Esophagus muscularis mucosa (tissue), 4 donors: ENCODE measurements around the gene MRE11. TPM values are rescaled to one million over a fixed set of nuclear protein-coding genes. Genes with fewer than 3 reads are reported as not detected.
A peak's percentile ranks its signal among the peaks of the same experiment; 100 is the strongest.
"Not testable (repeated sequence)": the region's sequence is repeated elsewhere in the genome, so short reads cannot be mapped to it uniquely, and the experiment has no call there.

Experiments
- DNase-seq: peaks from one replicate; pipeline ENCODE4 v3.0.0-alpha.2; 2017; ENCODE audit errors: extremely low spot score
- H3K27ac ChIP-seq, 4 donors: fragments of 200-600 bp; sonication (generic); replicated peaks in 1 of 4; 1 replicate in 3 of 4; 2 replicates in 1 of 4; pipeline ENCODE4 v1.5.1; 2016 to 2019; ENCODE audit warnings: mild to moderate bottlenecking in 1 of 4
- H3K27me3 ChIP-seq, 4 donors: fragments of 200-600 bp; sonication (generic); one replicate each; pipeline versions ENCODE4 v1.5.1 to v1.6.0; 2016 to 2019
- H3K36me3 ChIP-seq, 4 donors: fragments of 200-600 bp; sonication (generic); one replicate each; pipeline ENCODE4 v1.5.1; 2016 to 2019
- H3K4me1 ChIP-seq, 4 donors: fragments of 200-600 bp; sonication (generic); one replicate each; pipeline ENCODE4 v1.5.1; 2016 to 2019
- H3K4me3 ChIP-seq, 4 donors: fragments of 200-600 bp; sonication (generic); 1 replicate in 2 of 4; 2 replicates in 2 of 4; pipeline ENCODE4 v1.5.1; 2016 to 2019; ENCODE audit warnings: mild to moderate bottlenecking in 4 of 4, moderate library complexity in 1 of 4
- H3K9me3 ChIP-seq, 4 donors: fragments of 200-600 bp; sonication (generic); 1 replicate in 3 of 4; 2 replicates in 1 of 4; pipeline ENCODE4 v1.5.1; 2016 to 2019
- EP300 ChIP-seq: sonication (generic); formaldehyde crosslinking; IDR thresholded peaks from one replicate; pipeline ENCODE4 v1.6.1; 2017; ENCODE audit warnings: antibody characterized with exemption
- POLR2A ChIP-seq: fragments of 450-650 bp; IDR thresholded peaks from one replicate; pipeline ENCODE4 v1.6.1; 2017; ENCODE audit warnings: antibody characterized with exemption, moderate library complexity, mild to moderate bottlenecking, low read depth
- POLR2AphosphoS5 ChIP-seq, 2 donors: sonication (generic); formaldehyde crosslinking; IDR thresholded peaks; one replicate each; pipeline ENCODE4 v1.6.1; 2017; ENCODE audit warnings: antibody characterized with exemption in 2 of 2
- WGBS: methylation state at CpG from one replicate; pipeline ENCODE4 v1.1.5; 2018; 5-methylcytosine and 5-hydroxymethylcytosine counted together
- intact Hi-C: fragments of 100-400 bp; cut with DNase I; formaldehyde crosslinking; loops from one replicate; pipeline ENCODE4 v1.15.1; 2023
- small RNA-seq, 3 donors: library from RNA; depleted of rRNA; stranded (forward); fragments of <200 nt; gene quantifications; one replicate each; pipeline ENCODE3, GENCODE V24; 2016
- total RNA-seq, 4 donors: library from RNA; depleted of rRNA; stranded (reverse); fragments of >200 nt; gene quantifications; one replicate each; pipeline versions ENCODE4 v1.1.0 to v1.2.1, GENCODE V29; 2016
- TF ChIP-seq, protein P1 (sequence below), 3 experiments: fragments of 200-600 bp in 2 of 3; fragments of 450-650 bp in 1 of 3; sonication (generic) in 2 of 3; IDR thresholded peaks; one replicate each; pipeline ENCODE4 v1.5.1; 2017 to 2019; ENCODE audit warnings: antibody characterized with exemption in 3 of 3, mild to moderate bottlenecking in 2 of 3, moderate library complexity in 1 of 3

Gene MRE11
- total RNA-seq, 4 donors from 2014 or later: 9.9 to 12.9 (median 11.2) TPM

- no peak for DNase-seq
- WGBS: 93% methylated on average over 5 of the region's 5 CpGs
- TF ChIP-seq EP300 (no peak), POLR2AphosphoS5 (IDR thresholded peaks at IDR 0.05) (no peak), POLR2A (no peak)
- TF ChIP-seq, protein P1, sequence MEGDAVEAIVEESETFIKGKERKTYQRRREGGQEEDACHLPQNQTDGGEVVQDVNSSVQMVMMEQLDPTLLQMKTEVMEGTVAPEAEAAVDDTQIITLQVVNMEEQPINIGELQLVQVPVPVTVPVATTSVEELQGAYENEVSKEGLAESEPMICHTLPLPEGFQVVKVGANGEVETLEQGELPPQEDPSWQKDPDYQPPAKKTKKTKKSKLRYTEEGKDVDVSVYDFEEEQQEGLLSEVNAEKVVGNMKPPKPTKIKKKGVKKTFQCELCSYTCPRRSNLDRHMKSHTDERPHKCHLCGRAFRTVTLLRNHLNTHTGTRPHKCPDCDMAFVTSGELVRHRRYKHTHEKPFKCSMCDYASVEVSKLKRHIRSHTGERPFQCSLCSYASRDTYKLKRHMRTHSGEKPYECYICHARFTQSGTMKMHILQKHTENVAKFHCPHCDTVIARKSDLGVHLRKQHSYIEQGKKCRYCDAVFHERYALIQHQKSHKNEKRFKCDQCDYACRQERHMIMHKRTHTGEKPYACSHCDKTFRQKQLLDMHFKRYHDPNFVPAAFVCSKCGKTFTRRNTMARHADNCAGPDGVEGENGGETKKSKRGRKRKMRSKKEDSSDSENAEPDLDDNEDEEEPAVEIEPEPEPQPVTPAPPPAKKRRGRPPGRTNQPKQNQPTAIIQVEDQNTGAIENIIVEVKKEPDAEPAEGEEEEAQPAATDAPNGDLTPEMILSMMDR (IDR thresholded peaks at IDR 0.05): no peak
- H3K4me3 ChIP-seq: no peak overlapping the region
- H3K27me3 ChIP-seq: peaks cover 0 to 32% (median 4%) of the 10 kb centered on the region in 4 donors
- H3K4me1 ChIP-seq: peaks cover 5 to 8% (median 7%) of the 10 kb centered on the region in 4 donors
- H3K9me3 ChIP-seq: no peaks in the 10 kb centered on the region
- intact Hi-C loops: no loop called here
- H3K36me3 ChIP-seq: no peaks in the 10 kb centered on the region
- H3K27ac ChIP-seq: no peak overlapping the region
Measured at GRCh38 chr11:94396282-94396681, 97.4 kb downstream of the MRE11 start.

GRCh38 chr11:94391937-94392336 is 101.7 kb downstream of the MRE11 start:
- H3K9me3 ChIP-seq, H3K4me3 ChIP-seq, H3K27me3 ChIP-seq, DNase-seq, H3K27ac ChIP-seq, H3K36me3 ChIP-seq, intact Hi-C loops, H3K4me1 ChIP-seq: not testable (repeated sequence)
- 87% methylated on average over 4 of the region's 4 CpGs for WGBS

GRCh38 chr11:94379613-94380012 is 114.0 kb downstream of the MRE11 start:
- H3K4me1 ChIP-seq: no peaks in the 10 kb centered on the region
- H3K36me3 ChIP-seq: no peaks in the 10 kb centered on the region
- intact Hi-C loops: no loop called here

GRCh38 chr11:94376841-94377240 is 116.8 kb downstream of the MRE11 start:
- WGBS: 100% methylated on average over 1 of the region's 1 CpG
- no peaks in the 10 kb centered on the region for H3K9me3 ChIP-seq
- peak; percentile 50 for DNase-seq
- intact Hi-C loops: no loop called here
- H3K4me3 ChIP-seq: no peak overlapping the region
- no peak overlapping the region for H3K27ac ChIP-seq
- TF ChIP-seq, protein P1 (IDR thresholded peaks at IDR 0.05): no peak
- no peak for TF ChIP-seq EP300
- TF ChIP-seq POLR2A: no peak
- no peak for TF ChIP-seq POLR2AphosphoS5 (IDR thresholded peaks at IDR 0.05)
- H3K27me3 ChIP-seq: no peaks in the 10 kb centered on the region
- H3K36me3 ChIP-seq: no peaks in the 10 kb centered on the region
- H3K4me1 ChIP-seq: no peaks in the 10 kb centered on the region

More at GRCh38 chr11:94379613-94380012, 114.0 kb downstream of the MRE11 start:
- Histone ChIP-seq H3K27me3 (no peaks in the 10 kb centered on the region), H3K27ac (no peak overlapping the region), H3K9me3 (no peaks in the 10 kb centered on the region), H3K4me3 (no peak overlapping the region)
- TF ChIP-seq EP300 (no peak), POLR2AphosphoS5 (IDR thresholded peaks at IDR 0.05) (no peak), POLR2A (no peak)
- TF ChIP-seq, protein P1 (IDR thresholded peaks at IDR 0.05): no peak
- WGBS: 88% methylated on average over 3 of the region's 5 CpGs
- DNase-seq: peak; percentile 60

DNA sequence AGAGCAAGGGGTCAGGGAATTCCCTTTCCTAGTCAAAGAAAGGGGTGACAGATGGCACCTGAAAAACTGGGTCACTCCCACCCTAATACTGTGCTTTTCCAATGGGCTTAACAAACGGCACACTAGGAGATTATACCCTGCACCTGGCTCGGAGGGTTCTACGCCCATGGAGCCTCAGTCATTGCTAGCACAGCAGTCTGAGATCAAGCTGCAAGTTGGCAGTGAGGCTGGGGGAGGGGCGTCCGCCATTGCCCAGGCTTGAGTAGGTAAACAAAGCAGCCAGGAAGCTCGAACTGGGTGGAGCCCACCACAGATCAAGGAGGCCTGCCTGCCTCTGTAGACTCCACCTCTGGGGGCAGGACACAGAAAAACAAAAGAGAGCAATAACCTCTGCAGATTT is 123.1 kb downstream of the MRE11 start:
- H3K27me3 ChIP-seq, H3K36me3 ChIP-seq, H3K4me1 ChIP-seq, DNase-seq, H3K9me3 ChIP-seq, intact Hi-C loops, H3K27ac ChIP-seq, H3K4me3 ChIP-seq: not testable (repeated sequence)
- WGBS: 75% methylated on average over 1 of the region's 6 CpGs

Small RNA genes lying within 50 kb of the gene (small RNA-seq; reads per million reads assigned to genes)
- 0 to 0.19 (median 0) reads per million in 3 donors for gene MIR548L

Other genes with a start within 250 kb of the MRE11 start
- gene IZUMO1R, start 189.3 kb downstream of the MRE11 start, total RNA-seq: not detected
- under 1 TPM in 3 of 4 donors, not detected in 1; 0.17 to 0.40 (median 0.32) TPM for gene GPR83, start 92.4 kb downstream of the MRE11 start, total RNA-seq
- gene ANKRD49, start 140 bp upstream of the MRE11 start, total RNA-seq: 10 to 100 TPM; 16.2 to 20.8 (median 18.0) TPM
- not detected for gene C11orf97, start 18.6 kb upstream of the MRE11 start, total RNA-seq
- 1 to 10 TPM; 5.5 to 8.8 (median 7.2) TPM for gene FUT4, start 50.1 kb upstream of the MRE11 start, total RNA-seq
- gene PIWIL4, start 73.5 kb upstream of the MRE11 start, total RNA-seq: 1 to 10 TPM; 3.2 to 4.5 (median 4.1) TPM